22Rv1 (cell line): Measurements from ENCODE around the gene SND1.

Source experiments
- ZFX ChIP-seq: fragments of 450-650 bp; IDR thresholded peaks from 2 replicates; pipeline ENCODE4 v1.6.1; 2017; ENCODE audit warnings: antibody characterized with exemption, borderline replicate concordance
- TF ChIP-seq, protein P1 (sequence below): fragments of 450-650 bp; IDR thresholded peaks from 2 replicates; pipeline ENCODE4 v1.5.1; 2017; ENCODE audit warnings: mild to moderate bottlenecking

DNA sequence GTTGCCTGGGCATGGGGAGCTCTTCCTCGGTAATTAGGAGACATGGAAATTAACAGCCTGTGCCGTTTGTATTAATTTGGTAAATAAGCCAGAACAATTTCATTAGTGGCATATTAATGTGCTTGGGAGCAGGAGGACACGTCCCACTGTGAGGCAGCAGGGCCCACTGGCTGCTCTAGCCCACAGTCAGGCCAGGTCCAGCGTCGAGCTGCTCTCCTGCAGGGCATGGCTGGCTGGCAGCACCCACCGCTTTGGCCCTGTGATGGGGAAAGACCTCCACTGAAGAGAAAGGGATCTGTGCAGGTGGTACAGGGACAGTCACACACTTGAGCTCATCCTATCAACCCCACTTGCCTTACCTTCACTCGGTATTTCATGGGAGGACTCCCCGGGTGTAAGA is 416.8 kb downstream of the SND1 start:
- TF ChIP-seq, protein P1, sequence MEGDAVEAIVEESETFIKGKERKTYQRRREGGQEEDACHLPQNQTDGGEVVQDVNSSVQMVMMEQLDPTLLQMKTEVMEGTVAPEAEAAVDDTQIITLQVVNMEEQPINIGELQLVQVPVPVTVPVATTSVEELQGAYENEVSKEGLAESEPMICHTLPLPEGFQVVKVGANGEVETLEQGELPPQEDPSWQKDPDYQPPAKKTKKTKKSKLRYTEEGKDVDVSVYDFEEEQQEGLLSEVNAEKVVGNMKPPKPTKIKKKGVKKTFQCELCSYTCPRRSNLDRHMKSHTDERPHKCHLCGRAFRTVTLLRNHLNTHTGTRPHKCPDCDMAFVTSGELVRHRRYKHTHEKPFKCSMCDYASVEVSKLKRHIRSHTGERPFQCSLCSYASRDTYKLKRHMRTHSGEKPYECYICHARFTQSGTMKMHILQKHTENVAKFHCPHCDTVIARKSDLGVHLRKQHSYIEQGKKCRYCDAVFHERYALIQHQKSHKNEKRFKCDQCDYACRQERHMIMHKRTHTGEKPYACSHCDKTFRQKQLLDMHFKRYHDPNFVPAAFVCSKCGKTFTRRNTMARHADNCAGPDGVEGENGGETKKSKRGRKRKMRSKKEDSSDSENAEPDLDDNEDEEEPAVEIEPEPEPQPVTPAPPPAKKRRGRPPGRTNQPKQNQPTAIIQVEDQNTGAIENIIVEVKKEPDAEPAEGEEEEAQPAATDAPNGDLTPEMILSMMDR: no peak
- no peak for TF ChIP-seq ZFX
